Parathyroid adenoma (tissue), 2 donors: ENCODE data around the gene SPRED1.

ENCODE experiments used
- H2AFZ ChIP-seq: fragments of 300-600 bp; sonication (generic); one replicate; pipeline ENCODE4 v1.7.0; 2017; ENCODE audit warnings: antibody characterized with exemption, mild to moderate bottlenecking
- H3K27ac ChIP-seq: fragments of 300-600 bp; sonication (generic); one replicate; pipeline ENCODE4 v1.7.0; 2017
- H3K27me3 ChIP-seq: fragments of 300-600 bp; sonication (generic); one replicate; pipeline ENCODE4 v1.7.0; 2017; ENCODE audit warnings: low read length; ENCODE audit not compliant: control insufficient read depth, insufficient read depth
- H3K36me3 ChIP-seq: fragments of 300-600 bp; sonication (generic); one replicate; pipeline ENCODE4 v1.7.0; 2017; ENCODE audit warnings: low read length; ENCODE audit not compliant: control insufficient read depth, insufficient read depth
- H3K4me1 ChIP-seq: fragments of 300-600 bp; sonication (generic); one replicate; pipeline ENCODE4 v1.7.0; 2017; ENCODE audit warnings: control low read depth
- H3K4me2 ChIP-seq: fragments of 300-600 bp; sonication (generic); one replicate; pipeline ENCODE4 v1.7.0; 2017; ENCODE audit warnings: low read length
- H3K4me3 ChIP-seq: fragments of 300-600 bp; sonication (generic); one replicate; pipeline ENCODE4 v1.7.0; 2017; ENCODE audit warnings: low read depth, low read length
- H3K79me2 ChIP-seq: fragments of 300-600 bp; sonication (generic); one replicate; pipeline ENCODE4 v1.7.0; 2017; ENCODE audit warnings: control low read depth
- H3K9ac ChIP-seq: fragments of 300-600 bp; sonication (generic); one replicate; pipeline ENCODE4 v1.7.0; 2017; ENCODE audit warnings: mild to moderate bottlenecking
- H3K9me3 ChIP-seq: fragments of 300-600 bp; sonication (generic); one replicate; pipeline ENCODE4 v1.7.0; 2017; ENCODE audit warnings: low read length; ENCODE audit not compliant: control insufficient read depth
- TF ChIP-seq, protein P1 (sequence below): fragments of 300-600 bp; sonication (generic); IDR thresholded peaks from one replicate; pipeline ENCODE4 v1.7.0; 2017; ENCODE audit warnings: antibody characterized with exemption, mild to moderate bottlenecking
- donor health status: primary hyperparathyroidism.

The SPRED1 gene

DNA sequence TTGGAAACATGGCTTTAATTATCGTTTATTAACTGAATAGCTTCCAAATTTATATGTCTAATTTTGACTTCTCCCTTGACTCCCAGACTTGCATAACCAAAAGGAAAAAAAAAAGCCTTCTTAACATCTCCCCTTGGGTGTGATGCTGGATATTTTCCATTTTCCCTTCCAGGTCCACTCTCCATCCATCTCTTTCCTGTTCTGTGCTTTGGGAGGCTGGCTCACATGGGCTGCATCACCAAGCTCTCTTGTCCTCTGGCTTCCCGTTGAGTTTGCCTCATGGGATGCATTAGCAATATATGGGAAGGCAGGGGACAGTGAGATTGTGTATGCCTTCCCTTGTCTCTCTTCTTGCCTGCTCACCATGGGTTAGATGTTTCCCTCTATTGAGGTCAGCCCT, 123.4 kb downstream of the SPRED1 start:
- H3K79me2 ChIP-seq, result no peaks in the 10 kb centered on the region
- H3K4me3 ChIP-seq, result no peak overlapping the region
- no peak overlapping the region for H3K9ac ChIP-seq
- no peaks in the 10 kb centered on the region for H3K9me3 ChIP-seq
- H3K4me1 ChIP-seq, result no peaks in the 10 kb centered on the region
- no peaks in the 10 kb centered on the region for H3K36me3 ChIP-seq
- no peaks in the 10 kb centered on the region for H3K27me3 ChIP-seq
- no peak overlapping the region for H3K4me2 ChIP-seq
- TF ChIP-seq, protein P1, sequence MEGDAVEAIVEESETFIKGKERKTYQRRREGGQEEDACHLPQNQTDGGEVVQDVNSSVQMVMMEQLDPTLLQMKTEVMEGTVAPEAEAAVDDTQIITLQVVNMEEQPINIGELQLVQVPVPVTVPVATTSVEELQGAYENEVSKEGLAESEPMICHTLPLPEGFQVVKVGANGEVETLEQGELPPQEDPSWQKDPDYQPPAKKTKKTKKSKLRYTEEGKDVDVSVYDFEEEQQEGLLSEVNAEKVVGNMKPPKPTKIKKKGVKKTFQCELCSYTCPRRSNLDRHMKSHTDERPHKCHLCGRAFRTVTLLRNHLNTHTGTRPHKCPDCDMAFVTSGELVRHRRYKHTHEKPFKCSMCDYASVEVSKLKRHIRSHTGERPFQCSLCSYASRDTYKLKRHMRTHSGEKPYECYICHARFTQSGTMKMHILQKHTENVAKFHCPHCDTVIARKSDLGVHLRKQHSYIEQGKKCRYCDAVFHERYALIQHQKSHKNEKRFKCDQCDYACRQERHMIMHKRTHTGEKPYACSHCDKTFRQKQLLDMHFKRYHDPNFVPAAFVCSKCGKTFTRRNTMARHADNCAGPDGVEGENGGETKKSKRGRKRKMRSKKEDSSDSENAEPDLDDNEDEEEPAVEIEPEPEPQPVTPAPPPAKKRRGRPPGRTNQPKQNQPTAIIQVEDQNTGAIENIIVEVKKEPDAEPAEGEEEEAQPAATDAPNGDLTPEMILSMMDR, result no peak
- H3K27ac ChIP-seq, result peak overlapping the region; percentile 53
- no peak overlapping the region for H2AFZ ChIP-seq

DNA sequence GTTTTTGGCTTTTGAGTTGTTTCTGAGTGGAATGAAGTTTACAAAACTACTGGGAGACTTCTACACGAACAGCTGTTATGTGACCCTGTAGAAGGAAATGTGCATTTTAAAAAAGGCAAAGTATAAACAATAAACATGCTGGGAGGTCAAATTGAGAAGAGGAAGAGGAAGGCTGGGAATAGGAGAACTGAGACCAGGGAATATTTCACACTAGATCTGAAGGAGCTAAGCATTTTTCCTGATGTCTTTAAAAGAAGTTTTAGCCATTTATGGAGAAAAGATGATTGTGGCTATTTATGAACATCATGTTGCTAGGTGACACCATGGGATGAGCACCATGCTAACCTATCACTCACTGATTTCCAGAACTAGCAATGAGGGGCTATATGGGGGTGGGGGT, 125.0 kb downstream of the SPRED1 start:
- Histone ChIP-seq H3K4me3 (no peak overlapping the region), H2AFZ (no peak overlapping the region), H3K27me3 (no peaks in the 10 kb centered on the region), H3K79me2 (no peaks in the 10 kb centered on the region), H3K4me1 (no peaks in the 10 kb centered on the region), H3K36me3 (no peaks in the 10 kb centered on the region), H3K9me3 (no peaks in the 10 kb centered on the region), H3K9ac (no peak overlapping the region), H3K27ac (peak overlapping the region; percentile 53), H3K4me2 (no peak overlapping the region)
- TF ChIP-seq, protein P1, result no peak

DNA sequence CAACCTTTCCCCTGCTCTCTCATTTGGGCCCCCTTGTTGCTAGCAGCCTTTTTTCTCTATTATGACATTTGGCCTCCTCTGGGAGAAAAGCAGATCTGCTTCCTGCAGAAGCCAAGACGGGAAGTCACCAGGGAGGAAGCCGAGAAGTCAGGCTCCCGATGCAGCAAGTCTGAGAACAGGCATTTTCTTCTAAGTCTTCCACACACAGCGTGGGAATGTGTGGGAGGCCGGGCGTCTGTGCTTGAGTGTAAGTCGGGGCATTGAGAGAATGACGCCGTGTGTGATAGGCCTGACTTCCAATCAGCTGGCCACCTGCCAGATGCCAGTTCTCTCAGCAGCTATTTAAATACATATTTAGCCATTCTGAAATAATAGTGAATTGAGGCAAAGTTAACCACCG, 125.5 kb downstream of the SPRED1 start:
- Histone ChIP-seq H3K9ac (no peak overlapping the region), H3K36me3 (no peaks in the 10 kb centered on the region), H3K9me3 (no peaks in the 10 kb centered on the region), H3K27me3 (no peaks in the 10 kb centered on the region), H3K4me1 (no peaks in the 10 kb centered on the region), H3K79me2 (no peaks in the 10 kb centered on the region), H3K27ac (peak overlapping the region; percentile 53), H3K4me2 (no peak overlapping the region), H3K4me3 (no peak overlapping the region), H2AFZ (no peak overlapping the region)
- TF ChIP-seq, protein P1, result no peak

DNA sequence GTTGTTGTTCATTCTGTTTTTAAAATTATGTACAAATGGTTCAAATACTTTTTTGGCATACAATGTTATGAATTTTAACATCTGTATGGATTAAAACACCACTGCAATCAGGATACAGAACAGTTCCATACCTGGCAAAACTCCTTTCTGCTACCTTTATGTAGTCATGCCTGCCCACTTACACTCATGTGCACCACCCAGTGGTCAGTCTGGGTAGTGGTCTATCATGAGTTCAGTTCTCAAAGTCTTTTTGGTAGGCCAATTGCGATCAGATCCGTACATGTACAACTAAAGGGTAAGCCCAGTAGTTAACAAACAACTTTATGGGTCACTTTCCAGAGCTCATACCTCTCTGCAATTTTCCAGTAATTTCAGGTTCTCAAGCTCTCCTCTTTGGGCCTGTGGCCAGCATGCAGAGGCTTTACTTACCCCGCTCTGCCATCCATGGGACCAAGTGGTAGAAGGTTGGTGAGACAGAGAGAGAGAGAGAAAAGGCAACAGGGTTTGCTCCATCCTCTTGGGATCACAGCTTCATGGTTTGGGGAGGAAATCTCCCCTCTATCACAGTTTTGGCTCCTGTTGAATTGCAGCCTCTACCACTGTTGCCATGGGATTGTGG, 137.4 kb downstream of the SPRED1 start:
- no peak overlapping the region for H3K27ac ChIP-seq
- no peaks in the 10 kb centered on the region for H3K9me3 ChIP-seq
- no peak overlapping the region for H3K9ac ChIP-seq
- no peak overlapping the region for H3K4me3 ChIP-seq
- no peak overlapping the region for H3K4me2 ChIP-seq
- H3K4me1 ChIP-seq, result no peaks in the 10 kb centered on the region
- TF ChIP-seq, protein P1, result peak; percentile 68
- H3K36me3 ChIP-seq, result no peaks in the 10 kb centered on the region
- no peaks in the 10 kb centered on the region for H3K79me2 ChIP-seq
- no peaks in the 10 kb centered on the region for H3K27me3 ChIP-seq
- H2AFZ ChIP-seq, result no peak overlapping the region

DNA sequence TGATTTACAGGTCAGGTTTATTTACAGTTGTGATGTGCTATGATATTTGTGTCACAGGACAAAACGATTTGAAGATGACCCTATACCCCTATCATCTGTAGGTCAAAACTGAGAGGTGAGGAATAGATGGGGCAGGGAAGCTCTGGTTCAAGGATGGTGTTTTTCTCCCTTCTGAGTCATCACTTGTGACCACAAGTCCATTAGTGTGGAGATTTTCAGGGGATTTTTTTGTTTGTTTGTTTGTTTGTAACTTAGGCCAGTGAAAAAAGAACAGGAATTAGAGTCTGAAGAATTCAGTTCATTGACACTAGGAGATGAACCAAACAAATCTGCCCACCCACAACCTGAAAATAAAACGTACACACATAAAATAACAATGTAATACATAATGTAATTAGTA, 138.6 kb downstream of the SPRED1 start:
- no peak overlapping the region for H3K4me2 ChIP-seq
- no peak overlapping the region for H2AFZ ChIP-seq
- no peaks in the 10 kb centered on the region for H3K4me1 ChIP-seq
- H3K36me3 ChIP-seq, result no peaks in the 10 kb centered on the region
- H3K27me3 ChIP-seq, result no peaks in the 10 kb centered on the region
- H3K9ac ChIP-seq, result no peak overlapping the region
- no peak overlapping the region for H3K4me3 ChIP-seq
- no peaks in the 10 kb centered on the region for H3K9me3 ChIP-seq
- TF ChIP-seq, protein P1, result no peak
- H3K79me2 ChIP-seq, result no peaks in the 10 kb centered on the region
- no peak overlapping the region for H3K27ac ChIP-seq
